GM10248 (cell line): ENCODE results near the gene SMPD3.

Experiments
- CTCF ChIA-PET: fragments of 300-600 bp; sonication (Branson Sonifier 250); formaldehyde crosslinking; extraction: SDS; loops from one replicate; lab custom pipeline; 2021; ENCODE audit warnings: antibody characterized with exemption; lab: Yijun Ruan, JAX
- POLR2A ChIA-PET: fragments of 350-650 bp; sonication (Branson Sonifier 250); formaldehyde crosslinking; extraction: SDS; loops from one replicate; lab custom pipeline; 2020; ENCODE audit warnings: antibody characterized with exemption; lab: Yijun Ruan, JAX
- DNase-seq: peaks from one replicate; pipeline ENCODE4 v3.0.0; 2012; ENCODE audit errors: extremely low spot score
- CTCF ChIP-seq: IDR thresholded peaks from 2 replicates; pipeline ENCODE4 v1.5.1; 2012; ENCODE audit warnings: mild to moderate bottlenecking, low read depth; ENCODE audit errors: extremely low read depth, missing control alignments, control extremely low read depth

Gene SMPD3

DNA sequence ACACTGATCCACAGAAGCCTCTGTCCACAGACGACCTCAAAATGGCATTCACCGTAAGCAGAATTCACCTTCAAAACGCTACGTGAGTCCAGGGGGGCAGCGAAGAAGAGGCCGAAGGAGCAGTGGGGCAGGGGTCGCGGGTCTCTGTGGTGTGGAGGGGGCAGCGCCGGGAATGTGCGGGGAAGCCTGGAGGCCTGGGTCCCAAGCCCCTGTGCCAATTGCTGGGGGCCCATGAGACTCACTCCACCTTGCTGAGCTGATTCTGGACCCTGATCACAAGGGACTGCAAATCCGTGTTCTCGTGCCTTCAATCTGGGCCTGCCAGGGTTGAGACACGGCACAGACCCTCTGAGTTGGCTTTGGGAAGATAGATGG, 43.3 kb upstream of the SMPD3 start:
- no peak for TF ChIP-seq CTCF
- POLR2A ChIA-PET = no interaction called here
- no peak for DNase-seq
- CTCF ChIA-PET = interaction anchor here (1.7 kb wide), 1 partner anchor 29 kb away, joined by 4 read pairs; no protein-coding TSS in a partner anchor

- DNase-seq = no peak
- no peak for TF ChIP-seq CTCF
Observed at GRCh38 chr16:68490829-68491575, 42.7 kb upstream of the SMPD3 start.

GRCh38 chr16:68490358-68490757, 42.0 kb upstream of the SMPD3 start:
- ChIA-PET CTCF (interaction anchor here (1.7 to 2.3 kb wide), 4 partner anchors 10 to 31 kb away, joined by 4 to 7 read pairs (median 4); no protein-coding TSS in a partner anchor), POLR2A (no interaction called here)
- DNase-seq = no peak
- no peak for TF ChIP-seq CTCF

More at GRCh38 chr16:68490829-68491575, 42.7 kb upstream of the SMPD3 start:
- CTCF ChIA-PET = interaction anchor here (1.7 to 2.3 kb wide), 3 partner anchors 18 to 30 kb away, joined by 4 to 7 read pairs (median 5); no protein-coding TSS in a partner anchor
- POLR2A ChIA-PET = no interaction called here

DNA sequence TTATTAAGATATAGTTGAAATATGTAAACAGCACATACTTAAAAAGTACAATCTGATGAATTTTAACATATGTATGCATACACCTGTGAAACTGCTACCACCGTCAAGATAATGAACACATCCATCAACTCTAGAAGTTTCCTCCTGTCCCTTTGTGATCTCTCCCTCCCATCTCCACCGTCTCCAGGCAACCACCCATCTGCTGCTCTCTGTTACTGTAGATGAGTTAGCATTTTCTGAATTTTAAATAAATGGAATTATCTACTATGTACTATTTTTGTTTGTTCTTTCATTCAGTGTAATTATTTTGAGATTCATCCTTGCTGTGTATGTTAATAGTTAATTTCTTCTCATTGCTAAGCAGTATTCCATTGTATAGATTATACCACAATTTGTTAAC, 40.2 kb upstream of the SMPD3 start:
- no peak for DNase-seq
- ChIA-PET POLR2A (no interaction called here), CTCF (interaction anchor here (0.8 to 1.7 kb wide), 3 partner anchors 8 to 81 kb away, joined by 3 to 4 read pairs (median 3); no protein-coding TSS in a partner anchor)
- no peak for TF ChIP-seq CTCF

DNA sequence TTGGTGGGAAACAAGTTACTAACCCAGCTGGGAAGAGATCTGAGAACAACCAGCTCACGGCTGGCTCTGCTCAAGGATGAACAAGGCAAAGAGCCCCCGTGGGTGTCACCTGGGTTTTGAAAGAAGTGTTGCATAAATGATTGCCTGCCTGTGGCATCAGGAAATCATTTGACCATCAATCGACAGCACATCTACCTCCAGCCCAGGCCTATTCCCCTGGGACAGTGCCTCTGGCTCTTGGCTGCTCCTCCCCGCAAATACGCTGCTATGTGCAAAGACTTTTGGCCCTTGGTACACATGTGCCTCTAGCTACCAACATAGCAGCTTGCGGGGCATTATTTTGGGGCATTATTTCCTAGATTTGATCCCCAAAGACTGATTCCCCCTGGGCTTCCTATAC, 39.4 kb upstream of the SMPD3 start:
- no peak for TF ChIP-seq CTCF
- DNase-seq = no peak
- CTCF ChIA-PET = interaction anchor here (1.0 to 2.2 kb wide), 3 partner anchors 23 to 80 kb away, joined by 3 to 10 read pairs (median 10); no protein-coding TSS in a partner anchor
- POLR2A ChIA-PET = no interaction called here

- POLR2A ChIA-PET = no interaction called here
- no peak for TF ChIP-seq CTCF
- DNase-seq = no peak
- CTCF ChIA-PET = interaction anchor here (1.8 to 2.2 kb wide), 2 partner anchors 23 to 34 kb away, joined by 10 read pairs; no protein-coding TSS in a partner anchor
Observed at GRCh38 chr16:68487203-68487514, 38.9 kb upstream of the SMPD3 start.
